Omental fat pad (tissue), 4 donors: Measurements from ENCODE around the gene AVPR2. TPM values are rescaled to one million over a fixed set of nuclear protein-coding genes. Genes with fewer than 3 reads are reported as not detected.

Source experiments
- ATAC-seq: fragments of 150-250 bp; one replicate; pipeline ENCODE4 v1.9.1; 2016; ENCODE audit warnings: mild to moderate bottlenecking, moderate library complexity; ENCODE audit not compliant: low FRiP score
- DNase-seq: peaks from one replicate; pipeline ENCODE4 v3.0.0-alpha.2; 2019; ENCODE audit warnings: low spot score
- CTCF ChIP-seq, 3 donors: fragments of 450-650 bp; IDR thresholded peaks; one replicate each; pipeline ENCODE4 v1.5.1; 2016 to 2017; ENCODE audit warnings: antibody characterized with exemption in 3 of 3, mild to moderate bottlenecking in 3 of 3, moderate library complexity in 2 of 3
- total RNA-seq, 4 donors: library from RNA; depleted of rRNA; stranded (reverse); fragments of >200 nt; gene quantifications; one replicate each; pipeline ENCODE4 v1.1.0, GENCODE V29; 2016

Gene AVPR2
- total RNA-seq, 4 donors from 2014 or later, result 0.74 to 22.7 (median 3.6) TPM

- no peak for DNase-seq
- no peak for TF ChIP-seq CTCF (IDR thresholded peaks at IDR 0.05)
- ATAC-seq, result no peak
Measured at GRCh38 chrX:153881281-153881680, 23.2 kb upstream of the AVPR2 start.

GRCh38 chrX:153882086-153882498 is 22.4 kb upstream of the AVPR2 start:
- no peak for DNase-seq
- no peak for ATAC-seq
- no peak for TF ChIP-seq CTCF (IDR thresholded peaks at IDR 0.05)

DNA sequence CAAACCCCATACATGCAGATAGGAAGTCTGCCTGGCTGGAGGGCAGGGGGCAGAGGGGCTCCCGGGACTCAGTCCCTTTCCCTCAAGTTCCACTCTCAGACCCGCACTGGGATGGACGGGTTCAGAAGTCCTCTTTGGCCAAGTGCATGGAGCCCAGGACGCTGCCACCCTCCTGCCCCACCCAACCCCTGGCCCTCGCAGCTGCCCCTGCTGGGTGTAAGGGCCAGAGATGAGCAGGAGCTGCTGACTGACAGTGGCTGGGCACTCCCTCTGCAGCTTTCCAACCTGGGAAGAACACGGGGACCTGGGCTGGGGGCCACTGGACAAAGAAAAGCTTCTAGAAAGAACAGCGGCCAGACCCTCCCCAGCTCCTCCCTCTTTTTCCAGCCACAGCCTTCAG is 21.9 kb upstream of the AVPR2 start:
- no peak for TF ChIP-seq CTCF (IDR thresholded peaks at IDR 0.05)
- ATAC-seq (no peak), DNase-seq (no peak)

DNA sequence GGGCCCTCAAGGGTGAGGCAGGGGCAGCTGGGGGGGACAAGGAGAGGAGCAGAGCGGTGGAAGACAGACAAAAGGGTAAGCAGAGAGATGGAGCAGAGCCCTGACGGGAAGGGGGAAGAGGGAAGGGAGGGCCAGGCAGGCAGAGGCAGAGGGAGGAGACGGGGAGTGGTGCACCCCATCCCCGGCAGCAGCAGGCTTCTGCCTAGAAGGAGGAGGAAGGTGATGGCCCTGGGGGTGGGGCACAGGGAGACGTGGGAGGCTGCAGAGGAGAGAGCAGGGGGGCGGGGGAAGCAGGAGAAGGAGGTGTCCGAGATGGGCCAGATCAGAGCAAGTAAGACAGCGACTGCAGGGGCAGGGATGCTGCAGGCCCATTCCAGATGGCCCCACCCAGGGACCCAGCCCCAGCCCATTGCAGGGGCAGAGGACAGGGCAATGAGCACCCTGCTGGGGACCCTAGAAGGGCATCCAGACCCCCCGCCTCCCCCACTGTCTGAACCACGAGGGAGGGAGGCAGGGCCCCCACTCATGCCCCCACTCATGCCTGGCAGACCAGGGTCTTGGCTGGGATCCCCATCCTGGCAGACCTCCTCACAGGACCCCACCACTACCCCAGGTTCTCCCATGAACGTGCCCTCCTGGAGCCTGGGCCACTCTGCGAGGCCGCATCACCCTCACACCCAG is 21.2 kb upstream of the AVPR2 start:
- ATAC-seq, result no peak

GRCh38 chrX:153884136-153884535 is 20.3 kb upstream of the AVPR2 start:
- TF ChIP-seq CTCF (IDR thresholded peaks at IDR 0.05), result no peak
- no peak for ATAC-seq
- no peak for DNase-seq

More for the DNA sequence above, 21.2 kb upstream of the AVPR2 start:
- DNase-seq, result no peak
- no peak for TF ChIP-seq CTCF (IDR thresholded peaks at IDR 0.05)

GRCh38 chrX:153884590-153884989 is 19.9 kb upstream of the AVPR2 start:
- DNase-seq, result no peak
- TF ChIP-seq CTCF (IDR thresholded peaks at IDR 0.05), result no peak
- ATAC-seq, result no peak

- no peak for TF ChIP-seq CTCF (IDR thresholded peaks at IDR 0.05)
- no peak for DNase-seq
- no peak for ATAC-seq
Measured at GRCh38 chrX:153885208-153885787, 19.2 kb upstream of the AVPR2 start.
